Esophagus muscularis mucosa (tissue), 4 donors: ENCODE measurements around the gene MALAT1. TPM values are rescaled to one million over a fixed set of nuclear protein-coding genes. Genes with fewer than 3 reads are reported as not detected.

Source experiments
- DNase-seq: peaks from one replicate; pipeline ENCODE4 v3.0.0-alpha.2; 2017; ENCODE audit errors: extremely low spot score
- H3K27ac ChIP-seq, 4 donors: fragments of 200-600 bp; sonication (generic); replicated peaks in 1 of 4; 1 replicate in 3 of 4; 2 replicates in 1 of 4; pipeline ENCODE4 v1.5.1; 2016 to 2019; ENCODE audit warnings: mild to moderate bottlenecking in 1 of 4
- H3K27me3 ChIP-seq, 4 donors: fragments of 200-600 bp; sonication (generic); one replicate each; pipeline versions ENCODE4 v1.5.1 to v1.6.0; 2016 to 2019
- H3K36me3 ChIP-seq, 4 donors: fragments of 200-600 bp; sonication (generic); one replicate each; pipeline ENCODE4 v1.5.1; 2016 to 2019
- H3K4me1 ChIP-seq, 4 donors: fragments of 200-600 bp; sonication (generic); one replicate each; pipeline ENCODE4 v1.5.1; 2016 to 2019
- H3K4me3 ChIP-seq, 4 donors: fragments of 200-600 bp; sonication (generic); 1 replicate in 2 of 4; 2 replicates in 2 of 4; pipeline ENCODE4 v1.5.1; 2016 to 2019; ENCODE audit warnings: mild to moderate bottlenecking in 4 of 4, moderate library complexity in 1 of 4
- H3K9me3 ChIP-seq, 4 donors: fragments of 200-600 bp; sonication (generic); 1 replicate in 3 of 4; 2 replicates in 1 of 4; pipeline ENCODE4 v1.5.1; 2016 to 2019
- CTCF ChIP-seq, 3 experiments: fragments of 200-600 bp in 2 of 3; fragments of 450-650 bp in 1 of 3; sonication (generic) in 2 of 3; IDR thresholded peaks; one replicate each; pipeline ENCODE4 v1.5.1; 2017 to 2019; ENCODE audit warnings: antibody characterized with exemption in 3 of 3, mild to moderate bottlenecking in 2 of 3, moderate library complexity in 1 of 3
- EP300 ChIP-seq: sonication (generic); formaldehyde crosslinking; IDR thresholded peaks from one replicate; pipeline ENCODE4 v1.6.1; 2017; ENCODE audit warnings: antibody characterized with exemption
- POLR2A ChIP-seq: fragments of 450-650 bp; IDR thresholded peaks from one replicate; pipeline ENCODE4 v1.6.1; 2017; ENCODE audit warnings: antibody characterized with exemption, moderate library complexity, mild to moderate bottlenecking, low read depth
- POLR2AphosphoS5 ChIP-seq, 2 donors: sonication (generic); formaldehyde crosslinking; IDR thresholded peaks; one replicate each; pipeline ENCODE4 v1.6.1; 2017; ENCODE audit warnings: antibody characterized with exemption in 2 of 2
- WGBS: methylation state at CpG from one replicate; pipeline ENCODE4 v1.1.5; 2018; 5-methylcytosine and 5-hydroxymethylcytosine counted together
- intact Hi-C: fragments of 100-400 bp; cut with DNase I; formaldehyde crosslinking; loops from one replicate; pipeline ENCODE4 v1.15.1; 2023
- total RNA-seq, 4 donors: library from RNA; depleted of rRNA; stranded (reverse); fragments of >200 nt; gene quantifications; one replicate each; pipeline versions ENCODE4 v1.1.0 to v1.2.1, GENCODE V29; 2016

Gene MALAT1
- total RNA-seq, 4 donors from 2014 or later, result 2,724 to 15,405 (median 5,373) TPM

DNA sequence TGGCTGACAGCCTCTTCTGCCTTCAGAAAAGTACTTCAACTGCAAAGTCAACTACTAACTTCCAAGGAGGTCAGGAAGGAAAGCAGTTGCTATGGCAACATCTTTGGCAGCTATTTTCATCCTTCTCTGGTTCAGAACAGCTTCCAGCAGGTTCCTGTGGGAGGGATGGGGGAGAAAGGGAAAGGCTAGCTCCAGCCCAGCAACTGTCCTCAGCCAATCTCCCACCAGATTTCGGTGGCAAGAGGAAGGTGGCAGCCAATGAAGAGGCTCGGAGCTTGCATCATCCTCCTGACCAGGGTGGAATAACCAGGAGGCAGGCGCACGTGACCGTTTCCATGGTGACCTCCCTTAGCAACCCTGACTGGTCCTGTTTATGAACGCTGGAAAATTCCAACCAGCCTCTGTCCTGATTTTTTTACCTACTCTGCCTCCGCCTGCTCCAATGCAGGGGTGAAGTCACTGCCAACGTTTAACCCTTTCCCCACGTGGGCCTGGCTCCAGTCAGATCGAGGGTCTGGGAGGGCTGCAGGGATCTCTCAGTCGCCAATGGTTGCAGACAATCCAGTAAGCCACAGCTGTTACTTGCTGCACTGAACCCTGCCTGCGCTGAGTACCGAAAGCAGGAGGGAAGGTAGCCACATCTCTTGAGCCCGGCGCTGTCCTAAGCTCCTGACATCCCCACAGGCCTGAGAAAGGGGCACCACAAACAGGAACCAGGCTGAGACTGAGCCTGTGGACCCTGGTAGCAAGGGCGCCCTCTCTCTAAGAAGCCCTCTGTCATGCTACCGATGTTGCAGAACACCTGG is 11.2 kb upstream of the MALAT1 start:
- H3K36me3 ChIP-seq, result no peaks in the 10 kb centered on the region
- H3K4me3 ChIP-seq, result peak overlapping the region; percentile 13 to 46 (median 38)
- TF ChIP-seq POLR2A (no peak), EP300 (no peak), POLR2AphosphoS5 (IDR thresholded peaks at IDR 0.05) (peak in 1 of 2 donors; percentile 98)
- H3K4me1 ChIP-seq, result peaks cover 74 to 89% (median 87%) of the 10 kb centered on the region in 4 donors
- H3K9me3 ChIP-seq, result no peaks in the 10 kb centered on the region
- 3% methylated on average over 17 of the region's 17 CpGs for WGBS
- no peaks in the 10 kb centered on the region for H3K27me3 ChIP-seq
- DNase-seq, result peak; percentile 100
- H3K27ac ChIP-seq, result peak overlapping the region; percentile 95 to 99 (median 98)
- intact Hi-C loops, result no loop called here

DNA sequence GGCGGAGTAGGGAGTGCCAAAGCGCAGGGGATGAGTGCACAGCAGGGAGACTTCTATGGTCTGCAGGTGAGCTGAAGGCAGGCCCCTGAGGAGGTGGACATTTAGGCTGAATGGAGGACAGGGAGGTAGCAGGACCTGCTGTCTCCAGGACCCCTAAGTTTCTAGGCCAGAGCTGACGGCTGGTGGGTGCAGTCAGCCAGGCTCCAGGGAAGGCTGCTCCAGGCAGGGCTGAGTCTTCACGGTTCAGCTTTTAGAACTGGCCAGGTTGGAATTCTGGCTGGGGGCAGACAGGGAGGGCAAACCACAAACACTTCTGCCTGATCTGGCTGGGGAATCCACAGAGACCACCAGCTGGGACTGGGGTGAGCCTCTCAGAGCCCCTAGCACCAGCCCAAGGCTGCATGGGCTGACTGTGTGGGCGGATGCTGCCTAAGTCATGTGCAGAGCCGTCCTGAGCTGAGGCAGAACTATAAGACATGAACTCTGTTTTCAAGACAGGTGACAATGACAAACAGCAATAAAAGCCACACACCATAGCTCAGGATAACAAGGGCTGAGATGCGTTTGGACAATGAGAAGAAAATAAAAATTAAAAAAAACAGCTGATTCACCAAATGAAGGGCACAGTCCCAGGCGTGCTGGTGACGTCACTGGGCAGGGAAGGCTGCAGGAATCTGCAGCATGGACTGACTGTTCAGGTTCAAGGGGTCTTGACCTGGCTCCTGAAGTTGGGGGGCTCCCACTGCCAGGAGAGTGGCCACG is 10.4 kb upstream of the MALAT1 start:
- no peak for DNase-seq
- Histone ChIP-seq H3K27me3 (no peaks in the 10 kb centered on the region), H3K4me1 (peaks cover 82 to 94% (median 91%) of the 10 kb centered on the region in 4 donors), H3K4me3 (peak overlapping the region; percentile 13 to 46 (median 38)), H3K36me3 (no peaks in the 10 kb centered on the region), H3K27ac (peak overlapping the region; percentile 95 to 99 (median 98)), H3K9me3 (no peaks in the 10 kb centered on the region)
- WGBS, result 12% methylated on average over 7 of the region's 10 CpGs
- TF ChIP-seq EP300, result peak; percentile 67
- no peak for TF ChIP-seq POLR2A
- TF ChIP-seq POLR2AphosphoS5 (IDR thresholded peaks at IDR 0.05), result peak in 1 of 2 donors; percentile 64
- intact Hi-C loops, result no loop called here

DNA sequence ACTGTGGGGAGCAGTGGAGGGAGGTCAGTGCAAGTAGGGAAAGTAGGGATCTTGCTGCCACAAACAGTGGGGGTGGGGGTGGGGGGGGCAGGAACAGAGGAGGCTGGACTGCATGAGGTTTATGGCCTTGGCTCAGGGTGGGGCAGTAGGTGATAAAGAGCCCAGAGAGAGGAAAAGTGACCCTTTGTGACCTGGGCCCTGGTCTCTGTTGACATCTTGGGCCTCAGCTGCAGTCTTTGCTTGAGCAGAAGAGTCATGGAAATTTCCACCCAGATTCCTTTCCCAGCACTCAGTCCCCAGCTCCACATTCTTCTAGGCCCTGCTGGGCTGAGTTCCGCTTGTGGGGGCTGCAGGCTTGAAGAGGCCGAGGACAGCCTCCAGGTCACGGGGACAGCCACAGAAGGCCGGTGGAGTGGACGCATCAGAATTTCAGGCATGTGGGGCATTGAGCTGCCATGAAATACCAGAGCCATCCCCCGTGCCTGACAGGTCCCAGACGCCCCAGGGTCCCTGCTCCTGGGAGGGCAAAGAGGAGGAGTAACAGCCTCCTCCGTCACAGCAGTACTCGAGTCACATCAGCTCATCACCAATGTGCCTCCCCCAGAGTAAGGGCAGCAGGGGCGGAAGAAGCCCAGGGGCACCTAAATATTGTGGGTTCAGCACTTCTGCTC is 9.7 kb upstream of the MALAT1 start:
- peak in 1 of 2 donors; percentile 81 for TF ChIP-seq POLR2AphosphoS5 (IDR thresholded peaks at IDR 0.05)
- no peak for TF ChIP-seq POLR2A
- no peak for TF ChIP-seq CTCF (IDR thresholded peaks at IDR 0.05)
- TF ChIP-seq EP300, result peak; percentile 32
- no peaks in the 10 kb centered on the region for H3K9me3 ChIP-seq
- H3K27me3 ChIP-seq, result no peaks in the 10 kb centered on the region
- peaks cover 89 to 98% (median 97%) of the 10 kb centered on the region in 4 donors for H3K4me1 ChIP-seq
- WGBS, result 15% methylated on average over 9 of the region's 10 CpGs
- no peaks in the 10 kb centered on the region for H3K36me3 ChIP-seq
- no peak for DNase-seq
- H3K27ac ChIP-seq, result peak overlapping the region; percentile 95 to 99 (median 98)
- H3K4me3 ChIP-seq, result peak overlapping the region in 1 of 4 donors; percentile 2
- intact Hi-C loops, result no loop called here

GRCh38 chr11:65489706-65490320 is 9.0 kb upstream of the MALAT1 start:
- intact Hi-C loops, result no loop called here
- 27% methylated on average over 6 of the region's 8 CpGs for WGBS
- TF ChIP-seq EP300 (no peak), POLR2AphosphoS5 (IDR thresholded peaks at IDR 0.05) (no peak), POLR2A (no peak), CTCF (IDR thresholded peaks at IDR 0.05) (no peak)
- H3K27me3 ChIP-seq, result no peaks in the 10 kb centered on the region
- no peaks in the 10 kb centered on the region for H3K9me3 ChIP-seq
- H3K4me3 ChIP-seq, result peak overlapping the region in 2 of 4 donors; percentile 2 to 6
- peak overlapping the region; percentile 95 to 99 (median 98) for H3K27ac ChIP-seq
- H3K36me3 ChIP-seq, result no peaks in the 10 kb centered on the region
- H3K4me1 ChIP-seq, result peaks cover 96 to 98% (median 97%) of the 10 kb centered on the region in 4 donors
- no peak for DNase-seq

- H3K9me3 ChIP-seq, result no peaks in the 10 kb centered on the region
- 52% methylated on average over 3 of the region's 3 CpGs for WGBS
- intact Hi-C loops, result no loop called here
- TF ChIP-seq POLR2AphosphoS5 (IDR thresholded peaks at IDR 0.05) (peak in 1 of 2 donors; percentile 4), POLR2A (no peak)
- peak overlapping the region; percentile 95 to 99 (median 98) for H3K27ac ChIP-seq
- no peaks in the 10 kb centered on the region for H3K36me3 ChIP-seq
- no peaks in the 10 kb centered on the region for H3K27me3 ChIP-seq
- H3K4me1 ChIP-seq, result peaks cover 96 to 98% (median 98%) of the 10 kb centered on the region in 4 donors
- H3K4me3 ChIP-seq, result no peak overlapping the region
- DNase-seq, result no peak
Measured at GRCh38 chr11:65491163-65491465, 7.7 kb upstream of the MALAT1 start.
